Fibroblast of lung (primary cell): ENCODE data around the gene SLIT3. TPM values are rescaled to one million over a fixed set of nuclear protein-coding genes. Genes with fewer than 3 reads are reported as not detected.

Source experiments
- DNase-seq, 2 donors: peaks; one replicate each; pipeline versions ENCODE4 v3.0.0 to v3.0.0-alpha.2; 2010; ENCODE audit warnings: low read depth in 2 of 2
- H2AFZ ChIP-seq: 2 replicates; pipeline ENCODE4 v1.5.1; 2012; ENCODE audit warnings: low read length, control low read depth, inconsistent platforms
- H3K27ac ChIP-seq: 2 replicates; pipeline ENCODE4 v1.5.1; 2011; ENCODE audit warnings: low read length, control low read depth; ENCODE audit not compliant: insufficient read depth
- H3K27me3 ChIP-seq: 2 replicates; pipeline ENCODE4 v1.5.1; 2011; ENCODE audit warnings: mild to moderate bottlenecking, low read length; ENCODE audit not compliant: control insufficient read depth, insufficient read depth
- H3K36me3 ChIP-seq: 2 replicates; pipeline ENCODE4 v1.5.1; 2011; ENCODE audit warnings: low read length; ENCODE audit not compliant: control insufficient read depth, insufficient read depth
- H3K4me1 ChIP-seq: 2 replicates; pipeline ENCODE4 v1.5.1; 2011; ENCODE audit warnings: low read length; ENCODE audit not compliant: control insufficient read depth, insufficient read depth; ENCODE audit errors: extremely low read depth
- H3K4me2 ChIP-seq: 2 replicates; pipeline ENCODE4 v1.5.1; 2011; ENCODE audit warnings: low read length, control low read depth; ENCODE audit not compliant: insufficient read depth; ENCODE audit errors: extremely low read depth
- H3K4me3 ChIP-seq, 4 experiments: fragments of 200-600 bp in 1 of 4; sonication (generic) in 1 of 4; replicated peaks in 1 of 4; 2 replicates each; pipeline ENCODE4 v1.5.1; 2011 to 2016; ENCODE audit warnings: low read length in 4 of 4, low read depth in 3 of 4, mild to moderate bottlenecking in 3 of 4, control low read depth in 2 of 4, inconsistent platforms in 1 of 4, mixed read lengths in 1 of 4; ENCODE audit not compliant: insufficient read depth in 1 of 4; ENCODE audit errors: control extremely low read depth in 1 of 4
- H3K79me2 ChIP-seq: 2 replicates; pipeline ENCODE4 v1.5.1; 2012; ENCODE audit warnings: mild to moderate bottlenecking, low read length, inconsistent platforms; ENCODE audit not compliant: control insufficient read depth, insufficient read depth
- H3K9ac ChIP-seq: 2 replicates; pipeline ENCODE4 v1.5.1; 2011; ENCODE audit warnings: mild to moderate bottlenecking, low read length, control low read depth; ENCODE audit not compliant: insufficient read depth
- H3K9me3 ChIP-seq: 2 replicates; pipeline ENCODE4 v1.5.1; 2012; ENCODE audit warnings: low read depth, low read length; ENCODE audit not compliant: control insufficient read depth, insufficient read depth
- H4K20me1 ChIP-seq: 2 replicates; pipeline ENCODE4 v1.5.1; 2011; ENCODE audit warnings: low read length; ENCODE audit not compliant: control insufficient read depth, insufficient read depth; ENCODE audit errors: extremely low read depth
- EZH2 ChIP-seq: IDR thresholded peaks from 2 replicates; pipeline ENCODE4 v1.5.1; 2012; ENCODE audit warnings: low read length, control low read depth, mild to moderate bottlenecking; ENCODE audit errors: missing control alignments
- polyA plus RNA-seq, 2 donors: library from polyadenylated mRNA; depleted of rRNA in 1 of 2; stranded (reverse) in 1 of 2; unstranded in 1 of 2; fragments of >200 nt; gene quantifications; 2 replicates each; pipeline ENCODE4 v1.2.1, GENCODE V29; 2011 to 2012; ENCODE audit warnings: missing spikeins in 1 of 2
- total RNA-seq: library from RNA; depleted of rRNA; stranded (reverse); fragments of >200 nt; gene quantifications from 2 replicates; pipeline ENCODE4 v1.2.1, GENCODE V29; 2014
- TF ChIP-seq, protein P1 (sequence below), 2 donors: IDR thresholded peaks in 1 of 2; conservative IDR thresholded peaks in 1 of 2; 1 replicate in 1 of 2; 2 replicates in 1 of 2; pipeline ENCODE4 v1.5.1; 2011 to 2012; ENCODE audit warnings: low read length in 2 of 2, control low read depth in 1 of 2, inconsistent platforms in 1 of 2, low read depth in 1 of 2, mild to moderate bottlenecking in 1 of 2

SLIT3 gene
- total and polyA plus RNA-seq, 2 donors (not counting 1 experiment from before 2014, with no cell fraction given) = 1.6 to 4.6 TPM

DNA sequence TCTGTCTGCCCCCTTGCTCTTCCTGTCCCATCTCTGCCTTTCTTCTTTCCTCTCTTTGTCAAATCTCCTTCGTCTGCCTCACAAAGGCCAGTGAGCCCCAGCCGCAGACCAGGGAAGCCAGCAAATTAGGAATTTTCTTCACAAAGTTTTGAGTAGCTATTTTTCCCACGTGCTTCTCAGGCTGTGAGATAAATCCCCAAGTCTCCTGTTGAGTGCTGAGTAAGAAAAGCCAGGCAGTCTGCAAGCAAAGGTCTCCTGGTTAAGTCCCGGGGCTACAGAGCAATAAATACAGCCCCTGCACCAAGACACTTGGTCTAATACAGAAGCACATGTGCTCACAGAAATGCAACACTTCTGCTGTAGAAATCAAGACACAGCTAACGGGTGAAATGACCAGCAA, 284.9 kb downstream of the SLIT3 start:
- Histone ChIP-seq H3K4me3 (no peak overlapping the region), H3K4me2 (no peak overlapping the region), H3K9ac (no peak overlapping the region), H3K27ac (no peak overlapping the region), H3K36me3 (no peaks in the 10 kb centered on the region), H3K9me3 (no peaks in the 10 kb centered on the region), H3K79me2 (no peaks in the 10 kb centered on the region), H4K20me1 (no peaks in the 10 kb centered on the region), H3K27me3 (no peaks in the 10 kb centered on the region), H2AFZ (no peak overlapping the region), H3K4me1 (no peaks in the 10 kb centered on the region)
- no peak for TF ChIP-seq EZH2
- TF ChIP-seq, protein P1, sequence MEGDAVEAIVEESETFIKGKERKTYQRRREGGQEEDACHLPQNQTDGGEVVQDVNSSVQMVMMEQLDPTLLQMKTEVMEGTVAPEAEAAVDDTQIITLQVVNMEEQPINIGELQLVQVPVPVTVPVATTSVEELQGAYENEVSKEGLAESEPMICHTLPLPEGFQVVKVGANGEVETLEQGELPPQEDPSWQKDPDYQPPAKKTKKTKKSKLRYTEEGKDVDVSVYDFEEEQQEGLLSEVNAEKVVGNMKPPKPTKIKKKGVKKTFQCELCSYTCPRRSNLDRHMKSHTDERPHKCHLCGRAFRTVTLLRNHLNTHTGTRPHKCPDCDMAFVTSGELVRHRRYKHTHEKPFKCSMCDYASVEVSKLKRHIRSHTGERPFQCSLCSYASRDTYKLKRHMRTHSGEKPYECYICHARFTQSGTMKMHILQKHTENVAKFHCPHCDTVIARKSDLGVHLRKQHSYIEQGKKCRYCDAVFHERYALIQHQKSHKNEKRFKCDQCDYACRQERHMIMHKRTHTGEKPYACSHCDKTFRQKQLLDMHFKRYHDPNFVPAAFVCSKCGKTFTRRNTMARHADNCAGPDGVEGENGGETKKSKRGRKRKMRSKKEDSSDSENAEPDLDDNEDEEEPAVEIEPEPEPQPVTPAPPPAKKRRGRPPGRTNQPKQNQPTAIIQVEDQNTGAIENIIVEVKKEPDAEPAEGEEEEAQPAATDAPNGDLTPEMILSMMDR (conservative IDR thresholded peaks at IDR 0.05 in 1 of 2, IDR thresholded peaks at IDR 0.05 in 1 of 2; ENCODE audit: low read depth in 1 of 2, low read length in 2 of 2) = no peak
- no peak for DNase-seq

DNA sequence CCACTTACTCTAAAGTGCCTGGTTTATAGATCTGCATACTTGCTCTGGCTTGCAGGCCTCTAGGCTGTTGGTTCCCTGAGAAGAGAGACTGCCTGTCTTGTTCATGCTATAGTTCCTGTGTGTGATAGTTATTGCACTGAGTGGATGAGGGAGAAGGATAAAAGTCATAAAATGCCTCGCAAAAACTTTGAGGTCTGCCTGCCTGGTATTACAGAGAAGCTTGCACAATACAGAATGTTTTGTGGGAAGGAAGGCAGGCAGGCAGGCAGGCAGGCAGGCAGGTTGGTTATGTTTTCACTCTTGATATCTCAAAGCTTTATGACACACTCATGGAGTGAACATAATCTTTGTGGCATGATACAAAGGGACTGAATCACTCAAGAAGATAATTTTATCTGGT, 287.1 kb downstream of the SLIT3 start:
- H3K4me2 ChIP-seq = no peak overlapping the region
- DNase-seq = peak in 1 of 2 donors; percentile 39

DNA sequence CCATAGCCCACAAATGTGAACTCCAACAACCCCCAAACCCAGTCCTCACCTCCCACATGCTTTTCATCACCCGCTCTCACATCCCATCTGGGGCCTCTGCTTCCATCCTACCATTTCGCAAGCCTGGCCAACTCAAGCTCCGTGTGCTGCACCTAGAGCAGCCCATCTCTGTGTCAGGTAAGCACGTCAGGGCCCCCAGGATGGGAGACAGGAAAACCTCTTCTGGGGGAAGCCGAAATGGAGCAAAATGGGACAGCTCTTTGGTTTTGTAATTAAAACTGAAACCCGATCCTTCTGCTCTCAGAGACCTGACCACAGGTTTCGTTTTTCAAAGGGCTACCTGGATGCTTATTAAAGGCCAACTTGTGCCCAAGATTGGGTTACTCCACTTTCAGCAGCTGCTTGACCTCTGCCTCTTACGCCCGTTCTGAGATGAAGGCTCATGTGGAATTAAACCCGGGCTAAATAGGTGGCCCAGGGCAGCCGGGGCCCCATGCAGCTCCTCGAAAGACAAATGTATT, 287.7 kb downstream of the SLIT3 start:
- TF ChIP-seq EZH2 = no peak
- TF ChIP-seq, protein P1 (conservative IDR thresholded peaks at IDR 0.05 in 1 of 2, IDR thresholded peaks at IDR 0.05 in 1 of 2; ENCODE audit: low read depth in 1 of 2, low read length in 2 of 2) = no peak
- no peak for DNase-seq
- H3K4me3 ChIP-seq = no peak overlapping the region
- no peak overlapping the region for H3K27ac ChIP-seq
- no peaks in the 10 kb centered on the region for H4K20me1 ChIP-seq
- H3K4me1 ChIP-seq = no peaks in the 10 kb centered on the region
- H3K4me2 ChIP-seq = no peak overlapping the region
- no peaks in the 10 kb centered on the region for H3K9me3 ChIP-seq
- no peak overlapping the region for H2AFZ ChIP-seq
- no peak overlapping the region for H3K9ac ChIP-seq
- no peaks in the 10 kb centered on the region for H3K27me3 ChIP-seq
- no peaks in the 10 kb centered on the region for H3K36me3 ChIP-seq
- H3K79me2 ChIP-seq = no peaks in the 10 kb centered on the region

More for the DNA sequence above, 287.1 kb downstream of the SLIT3 start:
- Histone ChIP-seq H3K9me3 (no peaks in the 10 kb centered on the region), H3K79me2 (no peaks in the 10 kb centered on the region), H3K4me1 (no peaks in the 10 kb centered on the region), H3K9ac (no peak overlapping the region), H3K4me3 (no peak overlapping the region), H2AFZ (no peak overlapping the region), H3K36me3 (no peaks in the 10 kb centered on the region), H3K27me3 (no peaks in the 10 kb centered on the region), H3K27ac (no peak overlapping the region), H4K20me1 (no peaks in the 10 kb centered on the region)
- TF ChIP-seq EZH2 = no peak
- TF ChIP-seq, protein P1 (conservative IDR thresholded peaks at IDR 0.05 in 1 of 2, IDR thresholded peaks at IDR 0.05 in 1 of 2; ENCODE audit: low read depth in 1 of 2, low read length in 2 of 2) = no peak
